Panc1 (cell line): ENCODE results near the gene DNAJB7.

ENCODE experiments used
- CTCF ChIP-seq: fragments of 450-650 bp; IDR thresholded peaks from 2 replicates; pipeline ENCODE4 v1.5.1; 2017; ENCODE audit warnings: mild to moderate bottlenecking
- POLR2AphosphoS5 ChIP-seq: IDR thresholded peaks from 2 replicates; pipeline ENCODE4 v1.6.1; 2012; ENCODE audit warnings: mild to moderate bottlenecking, low read depth, low read length, moderate library complexity
- SIN3A ChIP-seq: IDR thresholded peaks from 2 replicates; pipeline ENCODE4 v1.6.1; 2012; ENCODE audit warnings: low read depth, mild to moderate bottlenecking, low read length, moderate library complexity, borderline replicate concordance; ENCODE audit not compliant: insufficient read depth
- TCF7L2 ChIP-seq: IDR thresholded peaks from 2 replicates; pipeline ENCODE4 v1.6.1; 2011; ENCODE audit warnings: mild to moderate bottlenecking, low read depth, low read length, inconsistent platforms

DNA sequence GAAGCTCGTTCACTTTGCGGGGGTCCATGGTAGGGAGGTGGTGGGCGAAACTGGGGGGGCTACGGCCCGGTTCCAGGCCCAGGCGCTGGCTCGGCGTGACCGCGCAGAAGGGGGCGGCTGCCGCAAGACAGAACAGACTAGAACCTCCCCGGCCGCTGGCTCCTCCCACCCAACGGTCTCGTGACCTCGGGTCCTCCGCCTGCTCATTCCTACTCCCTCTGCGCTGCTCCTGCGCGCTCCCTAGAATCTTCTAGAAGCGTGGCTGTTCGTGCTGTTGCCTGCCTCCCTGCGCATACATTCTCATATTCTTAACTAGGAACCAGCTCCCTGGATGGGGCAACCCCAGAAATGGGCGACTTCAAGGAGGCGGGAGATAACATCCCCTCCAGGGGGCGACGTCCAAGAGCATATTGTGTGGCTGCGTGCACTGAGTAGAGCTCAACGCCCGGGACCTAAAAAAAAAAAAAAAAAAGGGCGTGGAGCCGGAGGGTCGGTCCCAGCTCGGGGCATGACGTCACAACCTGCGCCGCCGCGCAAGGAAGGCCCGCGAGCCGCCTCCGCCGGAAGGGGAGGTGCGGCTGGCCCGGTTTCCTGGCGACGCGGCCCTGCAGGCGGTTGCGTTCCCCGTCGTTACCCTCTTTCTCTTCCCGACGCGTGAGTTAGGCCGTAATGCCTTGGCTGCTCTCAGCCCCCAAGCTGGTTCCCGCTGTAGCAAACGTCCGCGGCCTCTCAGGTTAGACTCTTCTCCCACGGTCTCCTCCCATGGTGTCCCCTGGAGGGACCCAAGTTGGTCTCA is 5.2 kb downstream of the DNAJB7 start, which contains the start of the genes ST13 and XPNPEP3:
- TF ChIP-seq SIN3A (peak; percentile 83; the same call in 1 of the 2 replicates), CTCF (no peak), TCF7L2 (no peak), POLR2AphosphoS5 (peak; percentile 51; the same call in 1 of the 2 replicates)
